ENCODE measurements around the gene ESYT3. TPM values are rescaled to one million over a fixed set of nuclear protein-coding genes. Genes with fewer than 3 reads are reported as not detected.

ESYT3 gene
- total and polyA plus RNA-seq, 4 donors: under 0.01 to 0.07 (median 0.05) TPM

GRCh38 chr3:138396752-138397410 is 37.5 kb upstream of the ESYT3 start (continued):
- TF ChIP-seq FOXA2 (IDR thresholded peaks at IDR 0.05) (no peak), YY1 (IDR thresholded peaks at IDR 0.05) (no peak), JUND (IDR thresholded peaks at IDR 0.05) (no peak), TAF1 (conservative IDR thresholded peaks at IDR 0.05) (no peak), FOXA1 (IDR thresholded peaks at IDR 0.05) (no peak)

- no peaks in the 10 kb centered on the region for H3K36me3 ChIP-seq (ENCODE audit: control insufficient read depth in 4 of 4, insufficient read depth in 3 of 4, low read depth in 1 of 4, low read length in 3 of 4)
- TF ChIP-seq CTCF (IDR thresholded peaks at IDR 0.05; ENCODE audit: low read depth, low read length, missing input control) (peak; percentile 9), ZBTB33 (IDR thresholded peaks at IDR 0.05) (no peak), ATF3 (IDR thresholded peaks at IDR 0.05) (no peak), RAD21 (IDR thresholded peaks at IDR 0.05) (peak; percentile 35 to 63)
- no peak overlapping the region for H3K4me3 ChIP-seq (ENCODE audit: low read depth in 1 of 3, low read length in 3 of 3)
- no peaks in the 10 kb centered on the region for H3K27me3 ChIP-seq (ENCODE audit: control insufficient read depth in 4 of 4, insufficient read depth in 4 of 4, low read length in 3 of 4)
- 90% methylated on average over 4 of the region's 4 CpGs for WGBS
- H3K4me1 ChIP-seq (ENCODE audit: control insufficient read depth in 4 of 4, insufficient read depth in 4 of 4, low read length in 3 of 4): peaks cover 10 to 23% (median 18%) of the 10 kb centered on the region in 4 donors
- no peak overlapping the region for H3K9ac ChIP-seq (ENCODE audit: low read depth in 1 of 2, low read length in 2 of 2)
- H3K9me3 ChIP-seq (ENCODE audit: control insufficient read depth in 4 of 4, low read length in 3 of 4): no peaks in the 10 kb centered on the region
- no peak for DNase-seq (ENCODE audit: low spot score)
- no peak overlapping the region for H3K27ac ChIP-seq (ENCODE audit: low read depth in 1 of 2, low read length in 2 of 2)
These were observed 36.4 kb upstream of the ESYT3 start for GRCh38 chr3:138397983-138398382.

GRCh38 chr3:138398791-138399575 is 35.4 kb upstream of the ESYT3 start:
- H3K27me3 ChIP-seq (ENCODE audit: control insufficient read depth in 4 of 4, insufficient read depth in 4 of 4, low read length in 3 of 4): no peaks in the 10 kb centered on the region
- no peaks in the 10 kb centered on the region for H3K9me3 ChIP-seq (ENCODE audit: control insufficient read depth in 4 of 4, low read length in 3 of 4)
- no peak overlapping the region for H3K9ac ChIP-seq (ENCODE audit: low read depth in 1 of 2, low read length in 2 of 2)
- 64% methylated on average over 11 of the region's 11 CpGs for WGBS
- H3K36me3 ChIP-seq (ENCODE audit: control insufficient read depth in 4 of 4, insufficient read depth in 3 of 4, low read depth in 1 of 4, low read length in 3 of 4): no peaks in the 10 kb centered on the region
- peaks cover 10 to 23% (median 18%) of the 10 kb centered on the region in 4 donors for H3K4me1 ChIP-seq (ENCODE audit: control insufficient read depth in 4 of 4, insufficient read depth in 4 of 4, low read length in 3 of 4)
- no peak for TF ChIP-seq ZBTB33 (IDR thresholded peaks at IDR 0.05)
- TF ChIP-seq JUND (IDR thresholded peaks at IDR 0.05): peak in 1 of 2 donors; percentile 21
- peak in 1 of 2 donors; percentile 23 for TF ChIP-seq HNF4A (conservative IDR thresholded peaks at IDR 0.05)
- TF ChIP-seq RXRA (IDR thresholded peaks at IDR 0.05): peak; percentile 17 to 53
- no peak for TF ChIP-seq GABPA (IDR thresholded peaks at IDR 0.05 in 1 of 2, conservative IDR thresholded peaks at IDR 0.05 in 1 of 2)
- DNase-seq (ENCODE audit: low spot score): no peak
- no peak overlapping the region for H3K4me3 ChIP-seq (ENCODE audit: low read depth in 1 of 3, low read length in 3 of 3)
- no peak overlapping the region for H3K27ac ChIP-seq (ENCODE audit: low read depth in 1 of 2, low read length in 2 of 2)

Data from liver (tissue), 9 donors.